ENCODE measurements around the gene SCNN1A. TPM values are rescaled to one million over a fixed set of nuclear protein-coding genes. Genes with fewer than 3 reads are reported as not detected.
"Not testable (repeated sequence)": the region's sequence is repeated elsewhere in the genome, so short reads cannot be mapped to it uniquely, and the experiment has no call there.

Gene SCNN1A
- total RNA-seq, 2 donors from 2014 or later = 158 to 188 TPM

DNA sequence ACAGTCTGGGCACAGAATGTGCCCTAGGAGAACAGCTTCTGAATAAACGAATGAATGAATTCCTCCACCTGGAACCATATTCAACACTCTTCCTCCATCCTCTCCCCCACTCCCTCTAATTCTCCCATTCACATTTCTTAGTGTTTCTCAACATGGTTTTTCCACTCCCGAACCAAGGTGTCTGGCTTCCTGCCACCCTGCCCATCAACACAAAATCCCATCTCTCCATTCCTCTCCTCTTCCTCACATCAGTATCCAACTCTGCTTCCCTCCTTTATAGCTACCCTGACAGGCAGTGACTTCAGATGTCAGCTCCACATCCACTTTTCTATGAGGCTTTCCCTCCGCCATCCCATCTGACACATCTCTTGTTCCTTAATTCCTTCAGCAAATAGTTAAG lies 36.4 kb downstream of the SCNN1A start:
- intact Hi-C loops (cut with DNase I) = loop anchor here (5.0 kb wide), 1 partner anchor 33 kb away; no protein-coding TSS in a partner anchor
- H3K9ac ChIP-seq (ENCODE audit: low read depth in 2 of 2, low read length in 2 of 2) = peak overlapping the region; percentile 97 to 100
- TF ChIP-seq, protein P1, sequence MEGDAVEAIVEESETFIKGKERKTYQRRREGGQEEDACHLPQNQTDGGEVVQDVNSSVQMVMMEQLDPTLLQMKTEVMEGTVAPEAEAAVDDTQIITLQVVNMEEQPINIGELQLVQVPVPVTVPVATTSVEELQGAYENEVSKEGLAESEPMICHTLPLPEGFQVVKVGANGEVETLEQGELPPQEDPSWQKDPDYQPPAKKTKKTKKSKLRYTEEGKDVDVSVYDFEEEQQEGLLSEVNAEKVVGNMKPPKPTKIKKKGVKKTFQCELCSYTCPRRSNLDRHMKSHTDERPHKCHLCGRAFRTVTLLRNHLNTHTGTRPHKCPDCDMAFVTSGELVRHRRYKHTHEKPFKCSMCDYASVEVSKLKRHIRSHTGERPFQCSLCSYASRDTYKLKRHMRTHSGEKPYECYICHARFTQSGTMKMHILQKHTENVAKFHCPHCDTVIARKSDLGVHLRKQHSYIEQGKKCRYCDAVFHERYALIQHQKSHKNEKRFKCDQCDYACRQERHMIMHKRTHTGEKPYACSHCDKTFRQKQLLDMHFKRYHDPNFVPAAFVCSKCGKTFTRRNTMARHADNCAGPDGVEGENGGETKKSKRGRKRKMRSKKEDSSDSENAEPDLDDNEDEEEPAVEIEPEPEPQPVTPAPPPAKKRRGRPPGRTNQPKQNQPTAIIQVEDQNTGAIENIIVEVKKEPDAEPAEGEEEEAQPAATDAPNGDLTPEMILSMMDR (IDR thresholded peaks at IDR 0.05) = no peak
- H3K4me3 ChIP-seq = peak overlapping the region; percentile 96
- H3K9me3 ChIP-seq = no peaks in the 10 kb centered on the region
- no peaks in the 10 kb centered on the region for H3K27me3 ChIP-seq
- DNase-seq = no peak
- H3K4me1 ChIP-seq = peaks cover 16% of the 10 kb centered on the region
- peaks cover 1% of the 10 kb centered on the region for H3K36me3 ChIP-seq
- peak overlapping the region; percentile 99 for H3K27ac ChIP-seq

DNA sequence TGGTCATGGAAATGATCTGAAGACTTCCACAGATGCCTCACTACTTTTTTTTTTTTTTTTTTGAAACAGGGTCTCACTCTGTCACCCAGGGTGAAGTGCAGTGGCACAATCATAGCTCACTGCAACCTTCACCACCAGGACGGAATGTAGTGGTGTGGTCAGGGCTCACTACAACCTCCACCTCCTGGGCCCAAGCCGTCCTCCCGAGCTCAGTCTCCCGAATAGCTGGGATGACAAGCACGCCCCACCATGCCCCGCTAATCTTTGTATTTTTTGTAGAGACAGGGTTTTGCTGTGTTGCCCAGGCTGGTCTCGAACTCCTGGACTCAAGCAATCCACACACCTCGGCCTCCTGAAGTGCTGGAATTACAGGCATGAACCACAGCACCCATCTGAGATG lies 36.8 kb downstream of the SCNN1A start:
- peak overlapping the region; percentile 39 to 100 for H3K9ac ChIP-seq (ENCODE audit: low read depth in 2 of 2, low read length in 2 of 2)
- intact Hi-C loops (cut with DNase I) = loop anchor here (5.0 kb wide), 1 partner anchor 34 kb away; no protein-coding TSS in a partner anchor
- H3K4me3 ChIP-seq = peak overlapping the region; percentile 96
- not testable (repeated sequence) for H3K27me3 ChIP-seq, H3K36me3 ChIP-seq, DNase-seq, H3K9me3 ChIP-seq
- H3K4me1 ChIP-seq = peaks cover 21% of the 10 kb centered on the region
- H3K27ac ChIP-seq = peak overlapping the region; percentile 99

DNA sequence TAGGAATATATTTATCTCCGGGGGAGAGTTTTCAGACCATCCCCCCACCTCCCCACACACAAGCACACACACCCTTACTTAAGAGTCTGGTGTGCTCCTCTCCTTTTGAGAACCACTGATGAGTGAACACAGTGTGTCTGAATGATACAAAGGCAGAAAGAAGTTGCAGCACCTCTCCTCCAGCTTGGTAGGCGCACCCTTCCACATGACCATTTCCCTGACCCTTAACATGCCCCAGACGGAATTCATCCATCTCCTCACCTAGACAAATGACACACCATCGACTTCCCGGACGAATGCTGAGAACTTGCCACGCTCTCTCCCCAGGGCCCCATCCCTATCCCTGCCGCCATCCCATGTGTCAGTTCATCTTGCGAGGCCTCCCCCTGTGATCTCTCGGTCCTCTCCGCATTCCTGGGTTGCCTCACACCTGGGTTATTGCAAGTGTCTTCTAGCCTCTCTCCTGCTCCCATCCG lies 37.4 kb downstream of the SCNN1A start:
- peak overlapping the region; percentile 45 to 100 for H3K9ac ChIP-seq (ENCODE audit: low read depth in 2 of 2, low read length in 2 of 2)
- H3K4me3 ChIP-seq = peak overlapping the region; percentile 96
- no peak for DNase-seq
- TF ChIP-seq, protein P1 (IDR thresholded peaks at IDR 0.05) = no peak
- intact Hi-C loops (cut with DNase I) = loop anchor here (5.0 kb wide), 1 partner anchor 34 kb away; no protein-coding TSS in a partner anchor
- peaks cover 11% of the 10 kb centered on the region for H3K36me3 ChIP-seq
- H3K9me3 ChIP-seq = no peaks in the 10 kb centered on the region
- H3K4me1 ChIP-seq = peaks cover 26% of the 10 kb centered on the region
- H3K27ac ChIP-seq = peak overlapping the region; percentile 99
- no peaks in the 10 kb centered on the region for H3K27me3 ChIP-seq

DNA sequence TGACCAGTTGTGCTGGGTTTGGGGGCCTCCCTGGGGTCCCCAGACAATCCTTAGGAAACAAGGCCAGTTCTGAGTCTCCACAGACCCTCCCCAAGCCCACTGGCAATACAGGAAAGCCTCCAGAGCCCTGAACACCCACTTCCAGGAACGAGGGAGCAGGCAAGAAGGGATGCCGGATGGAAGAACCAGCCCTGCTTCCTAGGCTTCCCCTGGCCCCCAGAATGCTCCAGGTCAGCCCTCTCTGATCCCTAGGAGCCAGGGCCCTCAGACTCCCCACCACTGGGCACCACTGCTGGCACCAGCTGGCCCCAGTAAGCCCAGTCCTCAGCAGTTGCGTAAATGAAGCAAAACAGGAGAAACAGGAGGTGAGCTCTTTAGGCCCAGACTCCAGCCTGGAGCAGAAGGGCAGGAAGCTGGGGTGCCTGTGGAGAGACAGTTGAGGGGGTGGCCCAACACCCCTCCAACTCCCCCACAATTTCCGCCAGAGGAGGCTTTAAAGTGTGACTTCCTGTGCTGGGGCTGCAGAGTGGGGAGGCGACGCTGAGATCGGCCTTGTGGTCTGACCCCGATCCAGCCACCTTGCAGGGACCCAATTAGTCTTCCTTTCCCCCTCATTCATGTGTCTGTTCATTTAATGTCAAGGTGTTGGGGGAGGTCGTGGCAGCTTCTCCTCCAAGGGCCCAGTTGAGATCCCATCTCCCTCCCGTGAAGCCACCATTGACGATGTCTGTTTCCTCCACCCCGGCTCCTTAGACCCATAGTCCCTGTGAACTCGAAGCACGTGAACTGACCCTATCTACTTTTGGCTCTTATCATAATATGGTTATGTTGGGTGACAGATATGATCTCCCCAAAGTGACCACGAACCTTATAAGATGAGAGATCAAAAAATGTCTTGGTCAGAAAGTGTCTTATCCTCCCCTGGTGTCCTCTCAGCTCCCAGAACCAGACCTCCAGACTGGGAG lies 38.2 kb downstream of the SCNN1A start:
- peaks cover 29% of the 10 kb centered on the region for H3K4me1 ChIP-seq
- no peak for DNase-seq

DNA sequence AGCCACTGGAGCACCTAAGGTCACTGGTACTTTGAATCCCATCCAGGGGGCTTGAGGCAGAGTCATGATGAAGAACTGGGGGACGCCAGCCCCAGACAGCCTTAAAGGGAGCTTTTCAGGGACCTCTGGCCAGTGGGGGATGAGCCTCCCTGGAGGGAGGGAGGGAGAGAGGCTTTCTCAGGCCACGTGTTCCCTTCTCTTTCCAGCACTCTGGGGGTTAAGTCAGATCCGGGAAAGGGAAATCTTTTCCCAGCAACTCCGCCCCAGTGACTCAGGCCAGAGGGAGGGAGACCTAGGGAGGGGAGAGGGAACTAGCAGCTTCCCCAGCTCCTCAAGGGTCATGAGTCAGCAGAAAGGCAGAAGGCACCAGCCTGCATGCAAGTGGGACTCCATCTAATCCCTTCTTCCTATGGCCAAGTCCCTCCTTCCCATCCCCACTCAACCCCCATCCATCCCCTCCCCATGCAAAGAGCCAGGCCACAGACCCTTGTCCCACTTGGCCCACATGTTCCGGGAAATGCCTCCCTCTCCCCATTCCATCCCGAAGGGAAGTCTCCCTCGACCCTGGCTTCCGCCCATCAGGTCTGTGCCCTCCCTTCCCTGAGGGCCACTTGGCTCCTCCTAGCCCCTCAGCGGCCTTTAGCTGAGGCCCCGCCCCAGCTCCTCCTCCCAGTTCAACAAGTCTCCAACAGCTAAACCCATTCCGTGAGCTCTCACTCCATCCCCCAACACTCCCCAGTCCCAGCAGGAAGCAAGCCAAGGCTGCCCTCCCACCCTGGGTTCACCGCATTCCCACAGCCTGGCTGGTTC lies 39.1 kb downstream of the SCNN1A start:
- TF ChIP-seq, protein P1 (IDR thresholded peaks at IDR 0.05) = no peak
- H3K4me3 ChIP-seq = peak overlapping the region; percentile 40
- peak overlapping the region; percentile 80 to 100 for H3K9ac ChIP-seq (ENCODE audit: low read depth in 2 of 2, low read length in 2 of 2)
- no peaks in the 10 kb centered on the region for H3K27me3 ChIP-seq
- DNase-seq = peak; percentile 95
- H3K4me1 ChIP-seq = peaks cover 29% of the 10 kb centered on the region
- peaks cover 19% of the 10 kb centered on the region for H3K36me3 ChIP-seq
- H3K27ac ChIP-seq = peak overlapping the region; percentile 99
- H3K9me3 ChIP-seq = no peaks in the 10 kb centered on the region
- intact Hi-C loops (cut with DNase I) = loop anchor here (5.0 kb wide), 1 partner anchor 36 kb away; no protein-coding TSS in a partner anchor

More for the DNA sequence above, 38.2 kb downstream of the SCNN1A start:
- H3K9ac ChIP-seq (ENCODE audit: low read depth in 2 of 2, low read length in 2 of 2) = peak overlapping the region; percentile 80 to 100
- H3K36me3 ChIP-seq = peaks cover 18% of the 10 kb centered on the region
- no peaks in the 10 kb centered on the region for H3K9me3 ChIP-seq
- no peaks in the 10 kb centered on the region for H3K27me3 ChIP-seq
- TF ChIP-seq, protein P1 (IDR thresholded peaks at IDR 0.05) = no peak
- peak overlapping the region; percentile 99 for H3K27ac ChIP-seq
- intact Hi-C loops (cut with DNase I) = loop anchor here (5.0 kb wide), 1 partner anchor 35 kb away; no protein-coding TSS in a partner anchor
- peak overlapping the region; percentile 96 for H3K4me3 ChIP-seq

Data from colonic mucosa (tissue), 4 donors.